Endothelial cell of umbilical vein (primary cell): ENCODE results near the gene TTC13. TPM values are rescaled to one million over a fixed set of nuclear protein-coding genes. Genes with fewer than 3 reads are reported as not detected.

ENCODE experiments used
- BruUV-seq: library from RNA; stranded (reverse); fragments of 400-500 nt; replicated peaks from 2 replicates; lab custom pipeline; 2021; lab: Mats Ljungman, UMichigan
- CTCF ChIA-PET: fragments of 300-600, 350-600 bp; sonication (Branson Sonifier 250); formaldehyde crosslinking; loops from one replicate; lab custom pipeline; 2021; ENCODE audit warnings: antibody characterized with exemption, inconsistent platforms; lab: Charles Lee
- POLR2A ChIA-PET: fragments of 300-600, 350-600 bp; sonication (Branson Sonifier 250); formaldehyde crosslinking; loops from one replicate; lab custom pipeline; 2021; ENCODE audit warnings: antibody characterized with exemption, inconsistent platforms; lab: Charles Lee
- DNase-seq: peaks from one replicate; pipeline ENCODE4 v3.0.0-alpha.2; 2011; ENCODE audit warnings: low read depth, low spot score
- FAIRE-seq: peaks from 2 replicates; lab custom pipeline; 2011; peaks lifted over from hg19 to GRCh38; lab: Jason Lieb, UNC
- H2AFZ ChIP-seq: 2 replicates; pipeline ENCODE4 v1.6.0; 2012; ENCODE audit warnings: low read depth, low read length, control low read depth, inconsistent platforms
- H3K27ac ChIP-seq: 2 replicates; pipeline ENCODE4 v1.5.1; 2011; ENCODE audit warnings: low read depth, mild to moderate bottlenecking, control low read depth, low read length, moderate library complexity; ENCODE audit not compliant: insufficient read depth
- H3K27me3 ChIP-seq, 2 experiments: 2 replicates each; pipeline versions ENCODE4 v1.6.0 to v1.6.1; 2011; ENCODE audit warnings: low read length in 2 of 2, mixed read lengths in 1 of 2; ENCODE audit not compliant: control insufficient read depth in 2 of 2, insufficient read depth in 2 of 2
- H3K36me3 ChIP-seq, 2 experiments: 2 replicates in 1 of 2; 3 replicates in 1 of 2; pipeline ENCODE4 v1.5.1; 2011; ENCODE audit warnings: low read length in 2 of 2, mild to moderate bottlenecking in 1 of 2, moderate library complexity in 1 of 2; ENCODE audit not compliant: control insufficient read depth in 2 of 2, insufficient read depth in 2 of 2; ENCODE audit errors: extremely low read depth in 1 of 2
- H3K4me1 ChIP-seq: 3 replicates; pipeline ENCODE4 v1.5.1; 2011; ENCODE audit warnings: mild to moderate bottlenecking, low read length; ENCODE audit not compliant: control insufficient read depth, insufficient read depth; ENCODE audit errors: extremely low read depth
- H3K4me2 ChIP-seq: 2 replicates; pipeline ENCODE4 v1.6.1; 2011; ENCODE audit warnings: low read length, control low read depth, mixed read lengths; ENCODE audit not compliant: insufficient read depth
- H3K4me3 ChIP-seq, 3 experiments: fragments of 200-600 bp in 1 of 3; sonication (generic), shearing (Covaris generic) in 1 of 3; replicated peaks in 1 of 3; 2 replicates each; pipeline ENCODE4 v1.5.1; 2011 to 2016; ENCODE audit warnings: control low read depth in 3 of 3, low read length in 3 of 3, mild to moderate bottlenecking in 2 of 3, inconsistent platforms in 1 of 3, low read depth in 1 of 3, moderate library complexity in 1 of 3; ENCODE audit not compliant: insufficient read depth in 1 of 3
- H3K79me2 ChIP-seq: 2 replicates; pipeline ENCODE4 v1.6.0; 2012; ENCODE audit warnings: low read length, inconsistent platforms; ENCODE audit not compliant: control insufficient read depth, insufficient read depth
- H3K9ac ChIP-seq: replicated peaks from 2 replicates; pipeline ENCODE3; 2011; ENCODE audit warnings: low read length, control low read depth; ENCODE audit not compliant: insufficient read depth; ENCODE audit errors: extremely low read depth
- H3K9me1 ChIP-seq: replicated peaks from 3 replicates; pipeline ENCODE4 v1.6.0; 2011; ENCODE audit warnings: mild to moderate bottlenecking, low read length; ENCODE audit not compliant: control insufficient read depth, insufficient read depth; ENCODE audit errors: extremely low read depth
- H3K9me3 ChIP-seq: replicated peaks from 2 replicates; pipeline ENCODE4 v1.5.1; 2012; ENCODE audit warnings: low read length, inconsistent platforms; ENCODE audit not compliant: control insufficient read depth, insufficient read depth
- H4K20me1 ChIP-seq: replicated peaks from 2 replicates; pipeline ENCODE3; 2011; ENCODE audit warnings: mild to moderate bottlenecking, low read length; ENCODE audit not compliant: control insufficient read depth, insufficient read depth; ENCODE audit errors: extremely low read depth
- EZH2 ChIP-seq: IDR thresholded peaks from 2 replicates; pipeline ENCODE4 v1.6.1; 2012; ENCODE audit warnings: borderline replicate concordance, low read depth, mild to moderate bottlenecking, moderate library complexity, low read length, inconsistent platforms; ENCODE audit not compliant: severe bottlenecking
- FOS ChIP-seq: IDR thresholded peaks from 2 replicates; pipeline ENCODE4 v1.6.1; 2011; ENCODE audit warnings: mild to moderate bottlenecking, low read length, moderate library complexity, borderline replicate concordance; ENCODE audit not compliant: insufficient read depth
- GATA2 ChIP-seq: IDR thresholded peaks from 2 replicates; pipeline ENCODE4 v1.7.0; 2011; ENCODE audit warnings: low read depth, mild to moderate bottlenecking, moderate library complexity, mixed read lengths, low read length; ENCODE audit not compliant: insufficient read length, insufficient read depth
- JUN ChIP-seq: IDR thresholded peaks from 2 replicates; pipeline ENCODE4 v1.6.1; 2011; ENCODE audit warnings: borderline replicate concordance, low read depth; ENCODE audit not compliant: insufficient read length, insufficient read depth
- MYC ChIP-seq: IDR thresholded peaks from one replicate; pipeline ENCODE4 v1.6.1; 2011; ENCODE audit warnings: mild to moderate bottlenecking, low read depth, low read length
- POLR2A ChIP-seq: IDR thresholded peaks from 2 replicates; pipeline ENCODE4 v1.6.1; 2012; ENCODE audit warnings: low read depth, mild to moderate bottlenecking, control low read depth, low read length
- POLR2AphosphoS5 ChIP-seq: IDR thresholded peaks from 2 replicates; pipeline ENCODE4 v1.6.1; 2012; ENCODE audit warnings: low read depth, mild to moderate bottlenecking, control low read depth, low read length, moderate library complexity; ENCODE audit not compliant: insufficient read depth
- dilution Hi-C: fragments of 300-500 bp; cut with MboI; formaldehyde crosslinking; loops from one replicate; pipeline ENCODE4 v1.15.0; 2019; ENCODE audit warnings: low sequenced_read_pairs; ENCODE audit not compliant: extremely low pct_ligation_motif_present
- intact Hi-C: fragments of 100-400 bp; cut with micrococcal nuclease; formaldehyde crosslinking; loops from one replicate; pipeline ENCODE4 v1.10.0; 2022
- polyA plus RNA-seq, 4 experiments: library from polyadenylated mRNA; depleted of rRNA in 3 of 4; stranded (reverse) in 3 of 4; unstranded in 1 of 4; fragments of >200 nt; gene quantifications; 2 replicates each; pipeline versions ENCODE4 v1.2.1 to v1.2.3, GENCODE V29; 2011 to 2012; ENCODE audit warnings: missing spikeins in 1 of 4
- total RNA-seq: library from RNA; stranded (reverse); gene quantifications from 2 replicates; pipeline ENCODE4 v1.2.3, GENCODE V29; 2021
- TF ChIP-seq, protein P1 (sequence below), 2 donors: IDR thresholded peaks; 1 replicate in 1 of 2; 2 replicates in 1 of 2; pipeline ENCODE4 v1.5.1; 2011; ENCODE audit warnings: low read length in 2 of 2, mild to moderate bottlenecking in 2 of 2, moderate library complexity in 2 of 2, control low read depth in 1 of 2, inconsistent platforms in 1 of 2, low read depth in 1 of 2; ENCODE audit not compliant: insufficient read depth in 1 of 2; ENCODE audit errors: extremely low read depth in 1 of 2
- TF ChIP-seq, protein P2 (sequence below): IDR thresholded peaks from 2 replicates; pipeline ENCODE4 v1.6.1; 2011; ENCODE audit not compliant: insufficient read depth, insufficient read length

Gene TTC13
- total and polyA plus RNA-seq, 2 donors (not counting 3 experiments of a cell fraction or from before 2014, with no cell fraction given) = 8.8 to 23.9 TPM

DNA sequence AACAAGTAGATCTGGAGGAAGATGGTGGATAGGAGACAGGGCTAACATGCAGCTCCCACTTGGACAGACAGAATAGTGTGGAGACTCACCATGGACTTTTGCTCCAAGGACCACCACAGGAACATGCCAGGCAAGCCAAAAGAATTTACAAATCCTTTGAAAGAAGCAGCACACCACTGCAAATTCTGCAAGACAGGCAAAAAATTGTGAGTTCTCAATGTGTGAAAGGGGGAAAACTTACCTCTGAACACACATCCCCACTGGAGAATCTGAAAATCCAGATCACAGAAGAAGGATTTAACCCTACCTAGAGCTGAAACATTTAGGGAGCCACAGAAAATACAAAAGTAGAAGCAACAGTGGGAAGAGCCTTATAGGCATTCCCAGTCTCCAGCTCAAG lies 23.2 kb upstream of the TTC13 start:
- CTCF ChIA-PET = interaction anchor here (0.9 kb wide), 1 partner anchor 8 kb away, joined by 3 read pairs; no protein-coding TSS in a partner anchor

More for the DNA sequence above, 23.2 kb upstream of the TTC13 start:
- Histone ChIP-seq H3K9ac (no peak overlapping the region), H3K36me3 (peaks cover 6 to 28% of the 10 kb centered on the region in 2 experiments), H3K79me2 (no peaks in the 10 kb centered on the region), H4K20me1 (no peaks in the 10 kb centered on the region), H3K9me1 (no peaks in the 10 kb centered on the region), H3K4me1 (no peaks in the 10 kb centered on the region), H3K4me3 (no peak overlapping the region), H2AFZ (no peak overlapping the region), H3K27me3 (no peaks in the 10 kb centered on the region), H3K9me3 (no peaks in the 10 kb centered on the region), H3K27ac (no peak overlapping the region), H3K4me2 (no peak overlapping the region)
- POLR2A ChIA-PET = no interaction called here
- FAIRE-seq = no peak
- no TSS peak for BruUV-seq
- no peak for TF ChIP-seq JUN
- TF ChIP-seq, protein P1, sequence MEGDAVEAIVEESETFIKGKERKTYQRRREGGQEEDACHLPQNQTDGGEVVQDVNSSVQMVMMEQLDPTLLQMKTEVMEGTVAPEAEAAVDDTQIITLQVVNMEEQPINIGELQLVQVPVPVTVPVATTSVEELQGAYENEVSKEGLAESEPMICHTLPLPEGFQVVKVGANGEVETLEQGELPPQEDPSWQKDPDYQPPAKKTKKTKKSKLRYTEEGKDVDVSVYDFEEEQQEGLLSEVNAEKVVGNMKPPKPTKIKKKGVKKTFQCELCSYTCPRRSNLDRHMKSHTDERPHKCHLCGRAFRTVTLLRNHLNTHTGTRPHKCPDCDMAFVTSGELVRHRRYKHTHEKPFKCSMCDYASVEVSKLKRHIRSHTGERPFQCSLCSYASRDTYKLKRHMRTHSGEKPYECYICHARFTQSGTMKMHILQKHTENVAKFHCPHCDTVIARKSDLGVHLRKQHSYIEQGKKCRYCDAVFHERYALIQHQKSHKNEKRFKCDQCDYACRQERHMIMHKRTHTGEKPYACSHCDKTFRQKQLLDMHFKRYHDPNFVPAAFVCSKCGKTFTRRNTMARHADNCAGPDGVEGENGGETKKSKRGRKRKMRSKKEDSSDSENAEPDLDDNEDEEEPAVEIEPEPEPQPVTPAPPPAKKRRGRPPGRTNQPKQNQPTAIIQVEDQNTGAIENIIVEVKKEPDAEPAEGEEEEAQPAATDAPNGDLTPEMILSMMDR (IDR thresholded peaks at IDR 0.05; ENCODE audit: extremely low read depth in 1 of 2, insufficient read depth in 1 of 2, low read depth in 1 of 2, low read length in 2 of 2) = no peak
- no peak for TF ChIP-seq EZH2
- no peak for TF ChIP-seq POLR2A
- TF ChIP-seq GATA2 = no peak
- TF ChIP-seq POLR2AphosphoS5 = no peak
- no peak for TF ChIP-seq FOS
- TF ChIP-seq, protein P2, sequence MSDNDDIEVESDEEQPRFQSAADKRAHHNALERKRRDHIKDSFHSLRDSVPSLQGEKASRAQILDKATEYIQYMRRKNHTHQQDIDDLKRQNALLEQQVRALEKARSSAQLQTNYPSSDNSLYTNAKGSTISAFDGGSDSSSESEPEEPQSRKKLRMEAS = no peak
- no peak for TF ChIP-seq MYC
- dilution Hi-C loops = no loop called here
- DNase-seq = no peak
- intact Hi-C loops = no loop called here
